ENCODE measurements around the gene ASCC1.

GRCh38 chr10:72127571-72127970 is 88.5 kb downstream of the ASCC1 start:
- TF ChIP-seq CTCF (IDR thresholded peaks at IDR 0.05) (no peak), EP300 (IDR thresholded peaks at IDR 0.05) (no peak), POLR2A (IDR thresholded peaks at IDR 0.05) (no peak), POLR2AphosphoS5 (IDR thresholded peaks at IDR 0.05) (no peak)

Data from sigmoid colon (tissue), 4 donors.